Gastrocnemius medialis (tissue), 4 donors: ENCODE data around the gene CELF4.

Experiments
- CTCF ChIP-seq, 5 experiments: fragments of 450-650 bp in 3 of 5; fragments of 200-600 bp in 2 of 5; sonication (generic) in 2 of 5; IDR thresholded peaks in 4 of 5; conservative IDR thresholded peaks in 1 of 5; 1 replicate in 4 of 5; 2 replicates in 1 of 5; pipeline ENCODE4 v1.5.1; 2016 to 2019; ENCODE audit warnings: antibody characterized with exemption in 5 of 5, mild to moderate bottlenecking in 3 of 5, moderate library complexity in 3 of 5
- POLR2A ChIP-seq, 2 donors: fragments of 450-650 bp; IDR thresholded peaks; one replicate each; pipeline ENCODE4 v1.6.1; 2017; ENCODE audit warnings: antibody characterized with exemption in 2 of 2, mild to moderate bottlenecking in 2 of 2, moderate library complexity in 2 of 2

- TF ChIP-seq CTCF (IDR thresholded peaks at IDR 0.05 in 4 of 5, conservative IDR thresholded peaks at IDR 0.05 in 1 of 5) (no peak), POLR2A (IDR thresholded peaks at IDR 0.05) (no peak)
These were observed 3.1 kb upstream of the CELF4 start for GRCh38 chr18:37568671-37569070.
